H1 (cell line): ENCODE measurements around the gene DDB1. TPM values are rescaled to one million over a fixed set of nuclear protein-coding genes. Genes with fewer than 3 reads are reported as not detected.

Experiments
- CTCF ChIA-PET: fragments of 300-600 bp; sonication (Branson Sonifier 250); formaldehyde crosslinking; loops from one replicate; lab custom pipeline; 2021; ENCODE audit not compliant: partially characterized antibody; lab: Charles Lee
- POLR2A ChIA-PET: fragments of 300-600 bp; sonication (Branson Sonifier 250); formaldehyde crosslinking; loops from one replicate; lab custom pipeline; 2021; ENCODE audit warnings: inconsistent platforms; ENCODE audit not compliant: partially characterized antibody; lab: Charles Lee
- DNase-seq, 2 experiments: peaks; one replicate each; pipeline versions ENCODE4 v3.0.0 to v3.0.0-alpha.2; 2010 to 2022; ENCODE audit warnings: low spot score in 2 of 2, low read depth in 1 of 2, mixed read lengths in 1 of 2
- FAIRE-seq: peaks from 2 replicates; lab custom pipeline; 2011; peaks lifted over from hg19 to GRCh38; lab: Jason Lieb, UNC
- H2AFZ ChIP-seq: 2 replicates; pipeline ENCODE4 v1.8.1; 2012; ENCODE audit warnings: low read length, inconsistent platforms
- H2AK5ac ChIP-seq: 2 replicates; pipeline ENCODE4 v1.6.1; 2013; ENCODE audit warnings: low read depth, low read length
- H2BK120ac ChIP-seq: replicated peaks from 2 replicates; pipeline ENCODE3; 2013; ENCODE audit warnings: low read depth, low read length, inconsistent platforms
- H2BK12ac ChIP-seq: 2 replicates; pipeline ENCODE4 v1.6.1; 2013; ENCODE audit warnings: low read depth, low read length
- H2BK15ac ChIP-seq: 2 replicates; pipeline ENCODE4 v1.6.1; 2013; ENCODE audit warnings: low read length
- H2BK20ac ChIP-seq: 2 replicates; pipeline ENCODE4 v1.6.1; 2013; ENCODE audit warnings: low read length
- H2BK5ac ChIP-seq: 2 replicates; pipeline ENCODE4 v1.6.1; 2013; ENCODE audit warnings: low read depth, low read length
- H3K14ac ChIP-seq: 2 replicates; pipeline ENCODE4 v1.6.1; 2013; ENCODE audit warnings: inconsistent platforms; ENCODE audit not compliant: insufficient read length
- H3K18ac ChIP-seq: 2 replicates; pipeline ENCODE4 v1.6.1; 2013; ENCODE audit warnings: low read length; ENCODE audit errors: extremely low read depth
- H3K23ac ChIP-seq: 2 replicates; pipeline ENCODE4 v1.6.1; 2013; ENCODE audit warnings: inconsistent platforms; ENCODE audit not compliant: insufficient read length
- H3K23me2 ChIP-seq: 2 replicates; pipeline ENCODE4 v1.6.1; 2013; ENCODE audit warnings: low read depth, low read length
- H3K27ac ChIP-seq: 2 replicates; pipeline ENCODE4 v1.6.1; 2011; ENCODE audit warnings: low read depth, low read length, inconsistent platforms
- H3K27me3 ChIP-seq, 4 experiments: replicated peaks in 1 of 4; 1 replicate in 1 of 4; 2 replicates in 3 of 4; pipeline versions ENCODE4 v1.6.1 to v1.8.1; 2011 to 2013; ENCODE audit warnings: low read length in 3 of 4, mild to moderate bottlenecking in 3 of 4, inconsistent platforms in 2 of 4, mixed read lengths in 2 of 4, moderate library complexity in 1 of 4; ENCODE audit not compliant: control insufficient read depth in 3 of 4, insufficient read depth in 3 of 4; ENCODE audit errors: extremely low read depth in 1 of 4
- H3K36me3 ChIP-seq, 4 experiments: 2 replicates each; pipeline versions ENCODE4 v1.6.1 to v1.8.1; 2011 to 2013; ENCODE audit warnings: mild to moderate bottlenecking in 4 of 4, low read length in 3 of 4, moderate library complexity in 2 of 4, control low read depth in 1 of 4, inconsistent platforms in 1 of 4; ENCODE audit not compliant: insufficient read depth in 4 of 4, control insufficient read depth in 2 of 4
- H3K4ac ChIP-seq: replicated peaks from 2 replicates; pipeline ENCODE3; 2013; ENCODE audit warnings: low read length, low read depth, mixed read lengths, inconsistent platforms; ENCODE audit not compliant: insufficient read length
- H3K4me1 ChIP-seq, 4 experiments: replicated peaks in 1 of 4; 1 replicate in 1 of 4; 2 replicates in 3 of 4; pipeline versions ENCODE4 v1.6.1 to v1.8.1; 2011 to 2013; ENCODE audit warnings: low read length in 3 of 4, inconsistent platforms in 2 of 4, mixed read lengths in 1 of 4; ENCODE audit not compliant: insufficient read depth in 4 of 4, control insufficient read depth in 3 of 4
- H3K4me2 ChIP-seq, 2 experiments: 2 replicates each; pipeline versions ENCODE4 v1.6.1 to v1.8.1; 2011 to 2013; ENCODE audit warnings: low read depth in 2 of 2, low read length in 2 of 2, control low read depth in 1 of 2, inconsistent platforms in 1 of 2, mild to moderate bottlenecking in 1 of 2; ENCODE audit not compliant: insufficient read depth in 1 of 2
- H3K4me3 ChIP-seq, 4 experiments: fragments of 200-600, 300-600 bp in 1 of 4; sonication (generic), shearing (Covaris generic), sonication (Bioruptor Twin) in 1 of 4; 2 replicates each; pipeline versions ENCODE4 v1.5.1 to v1.8.1; 2011 to 2016; ENCODE audit warnings: low read length in 4 of 4, low read depth in 3 of 4, control low read depth in 2 of 4, inconsistent platforms in 2 of 4, mild to moderate bottlenecking in 2 of 4, mixed read lengths in 1 of 4, moderate library complexity in 1 of 4; ENCODE audit not compliant: insufficient read depth in 2 of 4; ENCODE audit errors: extremely low read depth in 1 of 4
- H3K56ac ChIP-seq: replicated peaks from 2 replicates; pipeline ENCODE3; 2013; ENCODE audit warnings: low read depth, mild to moderate bottlenecking, mixed read lengths, low read length, inconsistent platforms; ENCODE audit not compliant: insufficient read length
- H3K79me1 ChIP-seq: 2 replicates; pipeline ENCODE4 v1.6.1; 2013; ENCODE audit warnings: low read depth, low read length, control low read depth
- H3K79me2 ChIP-seq, 2 experiments: 2 replicates each; pipeline versions ENCODE4 v1.6.1 to v1.8.1; 2012 to 2013; ENCODE audit warnings: low read length in 2 of 2, mild to moderate bottlenecking in 2 of 2, inconsistent platforms in 1 of 2; ENCODE audit not compliant: insufficient read depth in 2 of 2, control insufficient read depth in 1 of 2
- H3K9ac ChIP-seq, 4 experiments: replicated peaks in 1 of 4; 1 replicate in 1 of 4; 2 replicates in 3 of 4; pipeline versions ENCODE4 v1.6.1 to v1.8.1; 2011 to 2013; ENCODE audit warnings: low read depth in 3 of 4, low read length in 3 of 4, control low read depth in 2 of 4, mild to moderate bottlenecking in 2 of 4, moderate library complexity in 2 of 4, inconsistent platforms in 1 of 4; ENCODE audit errors: extremely low read depth in 1 of 4
- H3K9me3 ChIP-seq, 2 experiments: 2 replicates each; pipeline versions ENCODE4 v1.6.1 to v1.8.1; 2012 to 2013; ENCODE audit warnings: mild to moderate bottlenecking in 2 of 2, moderate library complexity in 2 of 2, control low read depth in 1 of 2, inconsistent platforms in 1 of 2, low read depth in 1 of 2, low read length in 1 of 2, mixed read lengths in 1 of 2; ENCODE audit not compliant: insufficient read depth in 2 of 2
- H4K20me1 ChIP-seq, 2 experiments: replicated peaks in 1 of 2; 2 replicates each; pipeline versions ENCODE3 to v1.8.1; 2011 to 2013; ENCODE audit warnings: inconsistent platforms in 2 of 2, low read length in 2 of 2, mild to moderate bottlenecking in 1 of 2; ENCODE audit not compliant: insufficient read depth in 2 of 2, control insufficient read depth in 1 of 2
- H4K5ac ChIP-seq: 2 replicates; pipeline ENCODE4 v1.6.1; 2013; ENCODE audit warnings: low read length, low read depth, mixed read lengths, inconsistent platforms; ENCODE audit not compliant: insufficient read length
- H4K8ac ChIP-seq: 2 replicates; pipeline ENCODE4 v1.8.0; 2013; ENCODE audit warnings: mild to moderate bottlenecking, moderate library complexity, low read length, inconsistent platforms; ENCODE audit not compliant: insufficient read depth; ENCODE audit errors: extremely low read depth
- H4K91ac ChIP-seq: replicated peaks from 2 replicates; pipeline ENCODE3; 2013; ENCODE audit warnings: low read length, mixed read lengths, inconsistent platforms; ENCODE audit not compliant: insufficient read length
- CREB1 ChIP-seq: IDR thresholded peaks from 2 replicates; pipeline ENCODE4 v1.6.1; 2012; ENCODE audit warnings: inconsistent platforms
- EP300 ChIP-seq, 2 experiments: IDR thresholded peaks; 1 replicate in 1 of 2; 2 replicates in 1 of 2; pipeline ENCODE4 v1.6.1; 2011 to 2012; ENCODE audit warnings: low read depth in 2 of 2, low read length in 2 of 2, mild to moderate bottlenecking in 2 of 2, borderline replicate concordance in 1 of 2, inconsistent platforms in 1 of 2, moderate library complexity in 1 of 2
- GABPA ChIP-seq: IDR thresholded peaks from 2 replicates; pipeline ENCODE4 v1.6.1; 2011; ENCODE audit warnings: mild to moderate bottlenecking, low read length, moderate library complexity, borderline replicate concordance; ENCODE audit not compliant: insufficient read depth
- WGBS, 2 experiments: shearing (Covaris generic) in 1 of 2; methylation state at CpG; one replicate each; pipeline versions ENCODE4 v1.1.6 to v1.1.7; 2013 to 2015; ENCODE audit warnings: low lambda C conversion rate in 2 of 2, mixed read lengths in 2 of 2, inconsistent platforms in 1 of 2, low coverage in 1 of 2, missing lambda C conversion rate in 1 of 2; ENCODE audit not compliant: insufficient replicate concordance in 2 of 2, insufficient coverage in 1 of 2, insufficient read length in 1 of 2; ENCODE audit errors: extremely low coverage in 1 of 2, missing lambda C conversion rate in 1 of 2; 5-methylcytosine and 5-hydroxymethylcytosine counted together
- polyA plus RNA-seq, 7 experiments: library from polyadenylated mRNA; depleted of rRNA in 3 of 7; stranded (reverse) in 5 of 7; unstranded in 2 of 7; fragments of >200 nt in 5 of 7; fragments of 200-250 nt in 2 of 7; gene quantifications; 1 replicate in 5 of 7; 2 replicates in 1 of 7; 4 replicates in 1 of 7; pipeline versions ENCODE4 v1.2.1 to v1.2.3, GENCODE V29; 2011 to 2013; ENCODE audit warnings: missing spikeins in 2 of 7, mixed read lengths in 2 of 7
- total RNA-seq: library from RNA; stranded (reverse); fragmentation: NEBNext Ultra II Directional; extraction: Animal tissue kit (Norgen Biotek cat#: 25700); gene quantifications from 2 replicates; pipeline ENCODE4 v1.2.1, GENCODE V29; 2021

DDB1 gene
- total and polyA plus RNA-seq, 2 of the 8 experiments (the other 6 are each of a cell fraction or from before 2014, with no cell fraction given) = 275 to 306 TPM

GRCh38 chr11:61272731-61273130 is 60.2 kb downstream of the DDB1 start:
- no peak overlapping the region for H2BK120ac ChIP-seq
- DNase-seq (no peak), FAIRE-seq (no peak)
- H3K4ac ChIP-seq = no peak overlapping the region
- peaks cover 14% of the 10 kb centered on the region for H3K23me2 ChIP-seq
- H4K20me1 ChIP-seq = peaks cover 3 to 11% of the 10 kb centered on the region in 2 experiments
- H3K4me1 ChIP-seq = no peaks in the 10 kb centered on the region
- no peaks in the 10 kb centered on the region for H3K9me3 ChIP-seq
- no peak overlapping the region for H4K91ac ChIP-seq
- no peak overlapping the region for H3K9ac ChIP-seq
- no peaks in the 10 kb centered on the region for H3K27me3 ChIP-seq
- no peak overlapping the region for H3K4me3 ChIP-seq
- no peak overlapping the region for H3K4me2 ChIP-seq
- H2BK5ac ChIP-seq = no peak overlapping the region
- ChIA-PET CTCF (interaction anchor here (0.6 to 7.2 kb wide), 4 partner anchors 10 to 162 kb away, joined by 4 to 32 read pairs (median 7); no protein-coding TSS in a partner anchor), POLR2A (interaction anchor here (0.7 to 2.1 kb wide), 4 partner anchors 9 to 89 kb away, joined by 3 to 6 read pairs (median 4); partner anchors contain the start of genes CYB561A3 and TMEM138)
- no peak overlapping the region for H2AK5ac ChIP-seq
- H3K14ac ChIP-seq = no peak overlapping the region
- no peaks in the 10 kb centered on the region; a peak in 1 of 4 replicates for H3K79me2 ChIP-seq
- H3K36me3 ChIP-seq = peaks cover 0 to 14% (median 3%) of the 10 kb centered on the region in 4 experiments; a peak in 4 of 8 replicates
- no peak overlapping the region for H2BK20ac ChIP-seq
- TF ChIP-seq EP300 (IDR thresholded peaks at IDR 0.05; ENCODE audit: borderline replicate concordance in 1 of 2, low read depth in 2 of 2, low read length in 2 of 2) = no peak
- TF ChIP-seq GABPA = no peak
- no peak for TF ChIP-seq CREB1
- no peak overlapping the region for H3K27ac ChIP-seq
- WGBS, 2 experiments = 86% methylated on average over 3 of the region's 3 CpGs; no CpG with 5 or more reads in 1 of the 2 experiments
- H4K5ac ChIP-seq = no peak overlapping the region
- no peak overlapping the region for H2BK12ac ChIP-seq
- H2BK15ac ChIP-seq = no peak overlapping the region
- H3K79me1 ChIP-seq = peaks cover 2% of the 10 kb centered on the region; the same call in 1 of the 2 replicates
- H4K8ac ChIP-seq = no peak overlapping the region
- no peak overlapping the region for H3K56ac ChIP-seq
- H3K23ac ChIP-seq = no peak overlapping the region
- no peak overlapping the region for H2AFZ ChIP-seq
- no peak overlapping the region for H3K18ac ChIP-seq
